GM18517 (cell line): ENCODE data around the gene TBX4.
"Not testable (repeated sequence)": the region's sequence is repeated elsewhere in the genome, so short reads cannot be mapped to it uniquely, and the experiment has no call there.

Source experiments
- ATAC-seq: cut with Tn5 transposase; IDR thresholded peaks from one replicate; pipeline ENCODE4 v1.9.1; 2021; ENCODE audit warnings: mild to moderate bottlenecking, moderate library complexity; ENCODE audit not compliant: unreplicated experiment

The TBX4 gene

GRCh38 chr17:61480414-61480807 is 28.2 kb downstream of the TBX4 start:
- no peak for ATAC-seq

GRCh38 chr17:61481421-61481820 is 29.2 kb downstream of the TBX4 start:
- no peak for ATAC-seq

GRCh38 chr17:61482467-61482866 is 30.2 kb downstream of the TBX4 start:
- no peak for ATAC-seq

- ATAC-seq = no peak
Measured at GRCh38 chr17:61483778-61484116, 31.5 kb downstream of the TBX4 start.

GRCh38 chr17:61484174-61484573 is 32.0 kb downstream of the TBX4 start:
- ATAC-seq = no peak

GRCh38 chr17:61485067-61485775 is 33.0 kb downstream of the TBX4 start:
- ATAC-seq = no peak

- ATAC-seq = no peak
Measured at GRCh38 chr17:61486135-61487120, 34.2 kb downstream of the TBX4 start.

- ATAC-seq = no peak
Measured at GRCh38 chr17:61487161-61487988, 35.2 kb downstream of the TBX4 start.

- ATAC-seq = no peak
Measured at GRCh38 chr17:61487989-61488595, 35.9 kb downstream of the TBX4 start.

- no peak for ATAC-seq
Measured at GRCh38 chr17:61488878-61489718, 36.9 kb downstream of the TBX4 start.

GRCh38 chr17:61489719-61490490 is 37.7 kb downstream of the TBX4 start:
- no peak for ATAC-seq

- ATAC-seq = no peak
Measured at GRCh38 chr17:61490540-61490975, 38.3 kb downstream of the TBX4 start.

GRCh38 chr17:61491981-61492380 is 39.8 kb downstream of the TBX4 start:
- ATAC-seq = no peak

GRCh38 chr17:61492759-61493526 is 40.7 kb downstream of the TBX4 start:
- ATAC-seq = no peak

GRCh38 chr17:61493830-61494324 is 41.7 kb downstream of the TBX4 start:
- ATAC-seq = not testable (repeated sequence)

GRCh38 chr17:61494325-61495160 is 42.3 kb downstream of the TBX4 start:
- ATAC-seq = no peak

GRCh38 chr17:61495161-61495857 is 43.1 kb downstream of the TBX4 start:
- peak; percentile 61 for ATAC-seq
